Muscle of leg (tissue), 11 donors: ENCODE data around the gene RALA. TPM values are rescaled to one million over a fixed set of nuclear protein-coding genes. Genes with fewer than 3 reads are reported as not detected.

Experiments used
- DNase-seq: peaks from one replicate; pipeline ENCODE4 v3.0.0; 2013
- H3K27ac ChIP-seq: one replicate; pipeline ENCODE4 v1.5.1; 2013; ENCODE audit warnings: mild to moderate bottlenecking, low read length, control low read depth
- H3K27me3 ChIP-seq: one replicate; pipeline ENCODE4 v1.6.1; 2013; ENCODE audit warnings: low read length; ENCODE audit not compliant: control insufficient read depth, insufficient read depth
- H3K36me3 ChIP-seq: one replicate; pipeline ENCODE4 v1.6.1; 2013; ENCODE audit warnings: low read length; ENCODE audit not compliant: control insufficient read depth, insufficient read depth
- H3K4me1 ChIP-seq: one replicate; pipeline ENCODE4 v1.6.1; 2013; ENCODE audit warnings: low read length; ENCODE audit not compliant: control insufficient read depth, insufficient read depth
- H3K4me3 ChIP-seq: one replicate; pipeline ENCODE4 v1.5.1; 2013; ENCODE audit warnings: low read length, control low read depth
- H3K9me3 ChIP-seq: replicated peaks from 2 replicates; pipeline ENCODE4 v1.6.1; 2013; ENCODE audit warnings: low read depth, low read length; ENCODE audit not compliant: control insufficient read depth
- WGBS: methylation state at CpG from one replicate; pipeline ENCODE4 v1.1.5; 2013; ENCODE audit warnings: missing lambda C conversion rate; ENCODE audit not compliant: insufficient coverage; 5-methylcytosine and 5-hydroxymethylcytosine counted together
- polyA plus RNA-seq, 8 donors: library from polyadenylated mRNA; unstranded; fragments of 120-200 nt; gene quantifications; one replicate each; pipeline versions ENCODE4 v1.2.1 to v1.2.3, GENCODE V29; 2013; ENCODE audit warnings: inconsistent platforms in 1 of 8, low replicate concordance in 1 of 8; ENCODE audit not compliant: insufficient read length in 8 of 8, insufficient read depth in 1 of 8
- total RNA-seq: library from RNA; stranded (reverse); fragments of 120-200 nt; gene quantifications from one replicate; pipeline ENCODE4 v1.2.4, GENCODE V29; 2013

The RALA gene
- total and polyA plus RNA-seq, 9 donors: 16.1 to 68.5 (median 52.0) TPM

GRCh38 chr7:39621784-39622411, 1.5 kb upstream of the RALA start:
- no peak overlapping the region for H3K4me3 ChIP-seq

DNA sequence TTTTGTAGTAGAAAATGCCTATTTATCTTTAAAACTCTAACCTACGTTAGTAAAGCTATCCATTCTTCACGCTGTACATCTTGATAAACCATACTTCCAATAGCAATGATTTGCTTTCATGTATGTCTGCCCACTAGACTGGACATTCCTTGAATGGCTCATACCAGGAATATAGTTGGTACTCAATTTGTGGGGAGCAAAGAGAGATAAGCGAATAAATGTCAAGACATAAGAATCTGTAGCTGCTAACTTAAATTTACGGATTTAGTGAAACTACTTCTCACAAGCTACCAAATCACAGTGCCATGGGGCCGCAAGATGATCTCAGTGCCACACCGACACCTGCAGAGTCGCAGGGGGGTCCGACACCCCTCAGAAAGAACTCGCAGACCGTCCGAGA, 763 bp upstream of the RALA start:
- 8% methylated on average over 7 of the region's 11 CpGs for WGBS
- DNase-seq: no peak
- Histone ChIP-seq H3K9me3 (no peaks in the 10 kb centered on the region), H3K4me3 (peak overlapping the region; percentile 75), H3K27me3 (no peaks in the 10 kb centered on the region), H3K36me3 (no peaks in the 10 kb centered on the region), H3K27ac (peak overlapping the region; percentile 95), H3K4me1 (peaks cover 17% of the 10 kb centered on the region)

More at GRCh38 chr7:39621784-39622411, 1.5 kb upstream of the RALA start:
- Histone ChIP-seq H3K27me3 (no peaks in the 10 kb centered on the region), H3K4me1 (peaks cover 17% of the 10 kb centered on the region), H3K36me3 (no peaks in the 10 kb centered on the region), H3K9me3 (no peaks in the 10 kb centered on the region), H3K27ac (no peak overlapping the region)
- DNase-seq: no peak
- WGBS: no CpG with 5 or more reads among the region's 1 CpG

- H3K4me3 ChIP-seq: peak overlapping the region; percentile 75
- H3K27ac ChIP-seq: peak overlapping the region; percentile 95
- no peaks in the 10 kb centered on the region for H3K27me3 ChIP-seq
- no peaks in the 10 kb centered on the region for H3K9me3 ChIP-seq
- WGBS: under 1% methylated on average over 52 of the region's 68 CpGs
- no peaks in the 10 kb centered on the region for H3K36me3 ChIP-seq
- DNase-seq: peak; percentile 51
- peaks cover 17% of the 10 kb centered on the region for H3K4me1 ChIP-seq
These were observed 515 bp downstream of the RALA start for GRCh38 chr7:39623732-39624441.

DNA sequence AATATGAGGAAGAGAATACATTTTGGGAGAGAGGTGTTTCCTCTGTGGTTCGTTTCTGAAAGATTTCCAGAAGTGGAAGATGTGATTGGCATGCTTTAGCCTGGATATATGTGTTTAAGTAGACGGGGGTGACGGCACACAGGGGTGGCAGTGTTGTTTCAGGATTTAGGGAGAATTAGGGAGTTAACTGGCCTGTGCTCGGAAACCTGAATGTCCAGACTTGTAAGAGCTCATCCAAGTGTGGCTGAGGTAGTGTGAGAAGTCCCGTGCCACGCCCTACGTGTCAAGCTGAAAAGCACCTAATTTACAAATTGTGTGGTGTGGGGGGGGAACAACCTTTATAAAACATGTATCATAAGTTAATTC, 1.1 kb downstream of the RALA start:
- Histone ChIP-seq H3K27ac (peak overlapping the region; percentile 70), H3K4me3 (peak overlapping the region; percentile 75), H3K9me3 (no peaks in the 10 kb centered on the region), H3K36me3 (no peaks in the 10 kb centered on the region), H3K4me1 (peaks cover 17% of the 10 kb centered on the region), H3K27me3 (no peaks in the 10 kb centered on the region)
- WGBS: 0% methylated on average over 4 of the region's 7 CpGs
- peak; percentile 82 for DNase-seq

GRCh38 chr7:39624935-39625694, 1.7 kb downstream of the RALA start:
- peak overlapping the region; percentile 70 for H3K27ac ChIP-seq
- H3K4me3 ChIP-seq: peak overlapping the region; percentile 75
- peaks cover 3% of the 10 kb centered on the region for H3K36me3 ChIP-seq
- H3K27me3 ChIP-seq: no peaks in the 10 kb centered on the region
- WGBS: no CpG with 5 or more reads among the region's 5 CpGs
- no peaks in the 10 kb centered on the region for H3K9me3 ChIP-seq
- peak; percentile 68 for DNase-seq
- H3K4me1 ChIP-seq: peaks cover 17% of the 10 kb centered on the region

DNA sequence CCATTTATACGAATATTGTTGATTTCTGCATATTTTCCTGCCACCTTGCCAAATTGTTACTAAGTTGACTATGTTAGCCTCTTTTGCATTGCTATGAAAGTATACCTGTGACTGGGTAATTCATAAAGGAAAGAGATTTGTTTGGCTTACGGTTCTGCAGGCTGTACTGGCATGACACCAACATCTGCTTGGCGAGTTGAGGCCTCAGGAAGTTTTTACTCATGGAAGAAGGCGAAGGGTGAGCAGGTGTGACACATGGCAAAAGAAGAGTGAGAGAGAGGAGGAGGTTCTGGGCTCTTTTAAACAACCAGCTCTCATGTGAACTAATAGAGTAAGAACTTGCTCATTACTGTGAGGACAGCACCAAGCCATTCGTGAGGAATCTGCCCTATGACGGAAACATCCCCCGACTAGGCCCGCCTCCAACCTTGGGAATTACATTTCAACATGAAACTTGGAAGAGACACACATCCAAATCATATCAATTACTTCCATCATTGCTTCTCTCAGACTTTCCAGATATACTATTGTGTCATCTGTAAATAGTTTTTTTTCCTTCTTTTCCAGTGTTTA, 8.4 kb downstream of the RALA start:
- no peak overlapping the region for H3K4me3 ChIP-seq
- no peaks in the 10 kb centered on the region for H3K9me3 ChIP-seq
- DNase-seq: peak; percentile 81
- peaks cover 7% of the 10 kb centered on the region for H3K36me3 ChIP-seq
- WGBS: 52% methylated on average over 3 of the region's 8 CpGs
- H3K27me3 ChIP-seq: no peaks in the 10 kb centered on the region
- H3K27ac ChIP-seq: no peak overlapping the region
- H3K4me1 ChIP-seq: peaks cover 6% of the 10 kb centered on the region

DNA sequence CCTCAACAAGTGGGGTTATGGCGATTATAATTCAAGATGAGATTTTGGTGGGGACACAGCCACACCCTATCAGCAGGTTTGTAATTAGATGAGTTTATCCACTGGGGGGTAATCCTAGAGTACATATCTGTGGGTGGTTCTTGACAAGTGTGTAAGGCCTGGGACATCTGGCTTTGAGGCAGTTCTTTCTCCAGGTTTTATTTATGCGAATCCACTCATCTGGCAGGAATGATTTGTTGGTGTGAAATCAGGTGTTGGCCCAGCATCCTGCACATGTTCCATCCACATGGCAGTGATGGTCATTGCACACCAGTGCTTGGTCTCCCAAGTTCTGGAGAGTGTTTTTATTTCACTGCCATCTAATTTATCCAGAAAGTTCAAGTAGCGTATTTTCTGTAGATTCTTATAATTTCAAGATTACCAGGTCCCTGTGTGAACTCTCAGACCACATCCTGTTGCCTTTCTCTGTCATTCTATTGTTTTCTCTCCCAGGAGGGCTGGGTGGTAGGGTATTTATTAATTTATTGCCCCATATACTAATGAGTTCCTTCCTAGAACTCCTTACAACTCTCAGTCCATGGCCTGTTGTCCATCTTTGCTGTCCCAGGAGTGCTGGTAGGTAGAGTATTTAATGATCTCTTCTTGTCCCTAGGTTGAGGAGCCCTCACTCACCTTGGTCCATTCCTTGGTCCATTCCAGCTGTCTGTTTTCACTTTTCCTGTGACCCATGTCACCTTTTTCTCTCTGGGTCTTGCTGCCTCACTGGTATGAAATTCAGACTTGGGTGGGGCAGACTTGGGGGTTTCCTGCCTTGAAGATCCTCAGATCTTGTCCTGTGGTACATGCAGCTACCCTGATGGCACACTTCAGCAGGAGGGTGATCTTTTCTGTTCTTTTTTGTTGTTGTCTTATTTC, 10.4 kb downstream of the RALA start:
- no peaks in the 10 kb centered on the region for H3K9me3 ChIP-seq
- H3K27ac ChIP-seq: peak overlapping the region; percentile 76
- WGBS: no CpG with 5 or more reads among the region's 3 CpGs
- no peaks in the 10 kb centered on the region for H3K27me3 ChIP-seq
- H3K36me3 ChIP-seq: peaks cover 7% of the 10 kb centered on the region
- no peak for DNase-seq
- H3K4me3 ChIP-seq: no peak overlapping the region
- H3K4me1 ChIP-seq: peaks cover 6% of the 10 kb centered on the region

GRCh38 chr7:39634478-39634805, 11.1 kb downstream of the RALA start:
- Histone ChIP-seq H3K4me3 (no peak overlapping the region), H3K36me3 (peaks cover 7% of the 10 kb centered on the region), H3K9me3 (no peaks in the 10 kb centered on the region), H3K4me1 (peaks cover 6% of the 10 kb centered on the region), H3K27me3 (no peaks in the 10 kb centered on the region), H3K27ac (peak overlapping the region; percentile 76)
- DNase-seq: peak; percentile 79
- WGBS: no CpG with 5 or more reads among the region's 1 CpG

DNA sequence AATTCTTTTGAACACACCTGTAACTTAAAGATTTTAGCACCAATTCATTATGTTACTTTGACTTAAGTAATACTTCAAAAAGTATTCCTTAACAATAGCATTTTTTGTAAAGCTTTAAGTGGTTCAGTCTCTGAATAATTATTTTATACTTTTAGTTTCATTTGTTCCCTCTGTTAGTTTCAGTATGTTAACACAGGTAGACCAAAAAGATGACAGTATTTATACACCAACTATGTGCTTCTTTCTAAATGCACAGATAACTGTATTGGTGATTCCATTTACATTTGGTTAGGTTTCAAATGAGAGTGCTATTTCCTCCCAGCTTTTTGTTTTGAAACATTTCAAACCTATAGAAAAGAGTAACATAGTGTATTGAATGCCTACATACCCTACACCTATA, 14.0 kb downstream of the RALA start:
- H3K4me1 ChIP-seq: peaks cover 5% of the 10 kb centered on the region
- H3K27me3 ChIP-seq: no peaks in the 10 kb centered on the region
- H3K27ac ChIP-seq: no peak overlapping the region
- no peaks in the 10 kb centered on the region for H3K36me3 ChIP-seq
- H3K4me3 ChIP-seq: no peak overlapping the region
- no peaks in the 10 kb centered on the region for H3K9me3 ChIP-seq
- DNase-seq: no peak
